ENCODE measurements around the gene TTF1. TPM values are rescaled to one million over a fixed set of nuclear protein-coding genes. Genes with fewer than 3 reads are reported as not detected.

Gene TTF1
- total and polyA plus RNA-seq, 2 of the 13 experiments (the other 11 are each of a cell fraction or from before 2014, with no cell fraction given), result 3.4 to 9.8 TPM

DNA sequence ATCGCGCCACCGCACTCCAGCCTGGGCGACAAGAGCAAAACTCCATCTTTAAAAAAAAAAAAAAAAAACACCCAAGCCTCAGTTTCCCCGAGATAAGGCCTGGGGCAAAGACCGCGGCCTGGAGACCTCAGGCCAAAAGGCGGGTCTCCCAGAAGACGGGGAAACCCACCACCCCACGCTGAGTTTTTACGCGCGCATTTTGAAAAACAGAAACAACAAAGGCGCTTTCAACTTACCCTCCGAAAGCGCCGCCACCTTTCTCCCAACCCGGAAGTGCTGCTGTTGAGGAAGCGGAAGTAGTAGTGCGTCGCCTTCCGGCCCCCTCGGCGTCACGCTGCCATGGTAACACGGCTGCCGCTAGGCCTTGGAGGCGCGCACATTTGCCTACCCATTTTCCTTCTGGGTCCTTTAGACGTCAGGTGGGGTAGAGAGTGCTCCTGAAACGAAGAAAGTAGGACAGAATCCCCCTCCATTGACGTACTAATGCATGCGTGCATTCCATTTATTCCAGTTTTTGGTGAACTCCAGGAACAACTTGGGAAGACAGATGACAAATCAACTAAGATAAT lies at the start of gene TTF1 (continued):
- TF ChIP-seq, protein P1, sequence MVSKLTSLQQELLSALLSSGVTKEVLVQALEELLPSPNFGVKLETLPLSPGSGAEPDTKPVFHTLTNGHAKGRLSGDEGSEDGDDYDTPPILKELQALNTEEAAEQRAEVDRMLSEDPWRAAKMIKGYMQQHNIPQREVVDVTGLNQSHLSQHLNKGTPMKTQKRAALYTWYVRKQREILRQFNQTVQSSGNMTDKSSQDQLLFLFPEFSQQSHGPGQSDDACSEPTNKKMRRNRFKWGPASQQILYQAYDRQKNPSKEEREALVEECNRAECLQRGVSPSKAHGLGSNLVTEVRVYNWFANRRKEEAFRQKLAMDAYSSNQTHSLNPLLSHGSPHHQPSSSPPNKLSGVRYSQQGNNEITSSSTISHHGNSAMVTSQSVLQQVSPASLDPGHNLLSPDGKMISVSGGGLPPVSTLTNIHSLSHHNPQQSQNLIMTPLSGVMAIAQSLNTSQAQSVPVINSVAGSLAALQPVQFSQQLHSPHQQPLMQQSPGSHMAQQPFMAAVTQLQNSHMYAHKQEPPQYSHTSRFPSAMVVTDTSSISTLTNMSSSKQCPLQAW (CRISPR knock-in tag; IDR thresholded peaks at IDR 0.05), result no peak
- TF ChIP-seq, protein P2, sequence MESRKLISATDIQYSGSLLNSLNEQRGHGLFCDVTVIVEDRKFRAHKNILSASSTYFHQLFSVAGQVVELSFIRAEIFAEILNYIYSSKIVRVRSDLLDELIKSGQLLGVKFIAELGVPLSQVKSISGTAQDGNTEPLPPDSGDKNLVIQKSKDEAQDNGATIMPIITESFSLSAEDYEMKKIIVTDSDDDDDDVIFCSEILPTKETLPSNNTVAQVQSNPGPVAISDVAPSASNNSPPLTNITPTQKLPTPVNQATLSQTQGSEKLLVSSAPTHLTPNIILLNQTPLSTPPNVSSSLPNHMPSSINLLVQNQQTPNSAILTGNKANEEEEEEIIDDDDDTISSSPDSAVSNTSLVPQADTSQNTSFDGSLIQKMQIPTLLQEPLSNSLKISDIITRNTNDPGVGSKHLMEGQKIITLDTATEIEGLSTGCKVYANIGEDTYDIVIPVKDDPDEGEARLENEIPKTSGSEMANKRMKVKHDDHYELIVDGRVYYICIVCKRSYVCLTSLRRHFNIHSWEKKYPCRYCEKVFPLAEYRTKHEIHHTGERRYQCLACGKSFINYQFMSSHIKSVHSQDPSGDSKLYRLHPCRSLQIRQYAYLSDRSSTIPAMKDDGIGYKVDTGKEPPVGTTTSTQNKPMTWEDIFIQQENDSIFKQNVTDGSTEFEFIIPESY (CRISPR knock-in tag; IDR thresholded peaks at IDR 0.05), result no peak
- TF ChIP-seq, protein P3, sequence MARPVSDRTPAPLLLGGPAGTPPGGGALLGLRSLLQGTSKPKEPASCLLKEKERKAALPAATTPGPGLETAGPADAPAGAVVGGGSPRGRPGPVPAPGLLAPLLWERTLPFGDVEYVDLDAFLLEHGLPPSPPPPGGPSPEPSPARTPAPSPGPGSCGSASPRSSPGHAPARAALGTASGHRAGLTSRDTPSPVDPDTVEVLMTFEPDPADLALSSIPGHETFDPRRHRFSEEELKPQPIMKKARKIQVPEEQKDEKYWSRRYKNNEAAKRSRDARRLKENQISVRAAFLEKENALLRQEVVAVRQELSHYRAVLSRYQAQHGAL (CRISPR knock-in tag; IDR thresholded peaks at IDR 0.05; ENCODE audit: not compliant biosample characterization), result no peak
- TF ChIP-seq MAFK (conservative IDR thresholded peaks at IDR 0.05 in 1 of 2, IDR thresholded peaks at IDR 0.05 in 1 of 2; ENCODE audit: low read length in 2 of 2), result no peak
- TF ChIP-seq MXI1 (IDR thresholded peaks at IDR 0.05; ENCODE audit: borderline replicate concordance, low read depth, low read length), result peak; percentile 95; the same call in 2 of the 3 replicates
- TF ChIP-seq FOXJ3 (CRISPR knock-in tag; IDR thresholded peaks at IDR 0.05; ENCODE audit: borderline replicate concordance), result no peak
- no peak for TF ChIP-seq HOXD1 (CRISPR knock-in tag; IDR thresholded peaks at IDR 0.05)
- TF ChIP-seq, protein P4, sequence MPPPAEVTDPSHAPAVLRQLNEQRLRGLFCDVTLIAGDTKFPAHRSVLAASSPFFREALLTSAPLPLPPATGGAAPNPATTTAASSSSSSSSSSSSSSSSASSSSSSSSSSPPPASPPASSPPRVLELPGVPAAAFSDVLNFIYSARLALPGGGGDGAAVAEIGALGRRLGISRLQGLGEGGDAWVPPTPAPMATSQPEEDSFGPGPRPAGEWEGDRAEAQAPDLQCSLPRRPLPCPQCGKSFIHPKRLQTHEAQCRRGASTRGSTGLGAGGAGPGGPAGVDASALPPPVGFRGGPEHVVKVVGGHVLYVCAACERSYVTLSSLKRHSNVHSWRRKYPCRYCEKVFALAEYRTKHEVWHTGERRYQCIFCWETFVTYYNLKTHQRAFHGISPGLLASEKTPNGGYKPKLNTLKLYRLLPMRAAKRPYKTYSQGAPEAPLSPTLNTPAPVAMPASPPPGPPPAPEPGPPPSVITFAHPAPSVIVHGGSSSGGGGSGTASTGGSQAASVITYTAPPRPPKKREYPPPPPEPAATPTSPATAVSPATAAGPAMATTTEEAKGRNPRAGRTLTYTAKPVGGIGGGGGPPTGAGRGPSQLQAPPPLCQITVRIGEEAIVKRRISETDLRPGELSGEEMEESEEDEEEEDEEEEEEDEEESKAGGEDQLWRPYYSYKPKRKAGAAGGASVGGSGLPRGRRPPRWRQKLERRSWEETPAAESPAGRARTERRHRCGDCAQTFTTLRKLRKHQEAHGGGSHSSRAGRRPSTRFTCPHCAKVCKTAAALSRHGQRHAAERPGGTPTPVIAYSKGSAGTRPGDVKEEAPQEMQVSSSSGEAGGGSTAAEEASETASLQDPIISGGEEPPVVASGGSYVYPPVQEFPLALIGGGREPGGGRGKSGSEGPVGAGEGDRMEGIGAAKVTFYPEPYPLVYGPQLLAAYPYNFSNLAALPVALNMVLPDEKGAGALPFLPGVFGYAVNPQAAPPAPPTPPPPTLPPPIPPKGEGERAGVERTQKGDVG (CRISPR knock-in tag; IDR thresholded peaks at IDR 0.05; ENCODE audit: borderline replicate concordance), result no peak
- TF ChIP-seq, protein P5, sequence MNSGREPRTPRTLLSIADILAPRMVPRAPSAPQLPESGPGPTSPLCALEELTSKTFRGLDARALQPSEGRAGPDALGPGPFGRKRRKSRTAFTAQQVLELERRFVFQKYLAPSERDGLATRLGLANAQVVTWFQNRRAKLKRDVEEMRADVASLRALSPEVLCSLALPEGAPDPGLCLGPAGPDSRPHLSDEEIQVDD (CRISPR knock-in tag; IDR thresholded peaks at IDR 0.05; ENCODE audit: borderline replicate concordance), result no peak
- TF ChIP-seq, protein P6, sequence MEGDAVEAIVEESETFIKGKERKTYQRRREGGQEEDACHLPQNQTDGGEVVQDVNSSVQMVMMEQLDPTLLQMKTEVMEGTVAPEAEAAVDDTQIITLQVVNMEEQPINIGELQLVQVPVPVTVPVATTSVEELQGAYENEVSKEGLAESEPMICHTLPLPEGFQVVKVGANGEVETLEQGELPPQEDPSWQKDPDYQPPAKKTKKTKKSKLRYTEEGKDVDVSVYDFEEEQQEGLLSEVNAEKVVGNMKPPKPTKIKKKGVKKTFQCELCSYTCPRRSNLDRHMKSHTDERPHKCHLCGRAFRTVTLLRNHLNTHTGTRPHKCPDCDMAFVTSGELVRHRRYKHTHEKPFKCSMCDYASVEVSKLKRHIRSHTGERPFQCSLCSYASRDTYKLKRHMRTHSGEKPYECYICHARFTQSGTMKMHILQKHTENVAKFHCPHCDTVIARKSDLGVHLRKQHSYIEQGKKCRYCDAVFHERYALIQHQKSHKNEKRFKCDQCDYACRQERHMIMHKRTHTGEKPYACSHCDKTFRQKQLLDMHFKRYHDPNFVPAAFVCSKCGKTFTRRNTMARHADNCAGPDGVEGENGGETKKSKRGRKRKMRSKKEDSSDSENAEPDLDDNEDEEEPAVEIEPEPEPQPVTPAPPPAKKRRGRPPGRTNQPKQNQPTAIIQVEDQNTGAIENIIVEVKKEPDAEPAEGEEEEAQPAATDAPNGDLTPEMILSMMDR (CRISPR knock-in tag; IDR thresholded peaks at IDR 0.05), result no peak
- no peak for TF ChIP-seq ZSCAN30 (CRISPR knock-in tag; IDR thresholded peaks at IDR 0.05)
- TF ChIP-seq, protein P7, sequence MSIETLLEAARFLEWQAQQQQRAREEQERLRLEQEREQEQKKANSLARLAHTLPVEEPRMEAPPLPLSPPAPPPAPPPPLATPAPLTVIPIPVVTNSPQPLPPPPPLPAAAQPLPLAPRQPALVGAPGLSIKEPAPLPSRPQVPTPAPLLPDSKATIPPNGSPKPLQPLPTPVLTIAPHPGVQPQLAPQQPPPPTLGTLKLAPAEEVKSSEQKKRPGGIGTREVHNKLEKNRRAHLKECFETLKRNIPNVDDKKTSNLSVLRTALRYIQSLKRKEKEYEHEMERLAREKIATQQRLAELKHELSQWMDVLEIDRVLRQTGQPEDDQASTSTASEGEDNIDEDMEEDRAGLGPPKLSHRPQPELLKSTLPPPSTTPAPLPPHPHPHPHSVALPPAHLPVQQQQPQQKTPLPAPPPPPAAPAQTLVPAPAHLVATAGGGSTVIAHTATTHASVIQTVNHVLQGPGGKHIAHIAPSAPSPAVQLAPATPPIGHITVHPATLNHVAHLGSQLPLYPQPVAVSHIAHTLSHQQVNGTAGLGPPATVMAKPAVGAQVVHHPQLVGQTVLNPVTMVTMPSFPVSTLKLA (IDR thresholded peaks at IDR 0.05), result peak; percentile 43; the same call in 1 of the 2 replicates
- TF ChIP-seq SNAI1 (CRISPR knock-in tag; IDR thresholded peaks at IDR 0.05; ENCODE audit: borderline replicate concordance), result no peak
- no peak for TF ChIP-seq SRSF1 (optimal IDR thresholded peaks at IDR 0.05; ENCODE audit: low read depth, low read length)
- TF ChIP-seq ZFP62 (CRISPR knock-in tag; IDR thresholded peaks at IDR 0.05), result no peak
- TF ChIP-seq SALL2 (CRISPR knock-in tag; IDR thresholded peaks at IDR 0.05), result no peak
- peak; percentile 43 for TF ChIP-seq JARID2 (CRISPR knock-in tag; IDR thresholded peaks at IDR 0.05; ENCODE audit: insufficient replicate concordance)

Measured in HepG2 (cell line).